Upper lobe of left lung (tissue), 4 donors: Measurements from ENCODE around the gene UBAC1.

ENCODE experiments used
- CTCF ChIP-seq, 6 experiments: fragments of 450-650 bp in 4 of 6; fragments of 200-600 bp in 2 of 6; sonication (generic) in 2 of 6; IDR thresholded peaks; one replicate each; pipeline ENCODE4 v1.5.1; 2016 to 2019; ENCODE audit warnings: antibody characterized with exemption in 6 of 6
- EP300 ChIP-seq, 4 donors: sonication (generic); formaldehyde crosslinking; IDR thresholded peaks; one replicate each; pipeline ENCODE4 v1.5.1; 2017; ENCODE audit warnings: antibody characterized with exemption in 4 of 4, control low read depth in 2 of 4
- POLR2A ChIP-seq, 4 donors: fragments of 450-650 bp; IDR thresholded peaks; one replicate each; pipeline ENCODE4 v1.5.1; 2016 to 2017; ENCODE audit warnings: antibody characterized with exemption in 4 of 4, mild to moderate bottlenecking in 2 of 4
- POLR2AphosphoS5 ChIP-seq, 2 donors: sonication (generic); formaldehyde crosslinking; IDR thresholded peaks; one replicate each; pipeline ENCODE4 v1.5.1; 2017; ENCODE audit warnings: antibody characterized with exemption in 2 of 2

- no peak for TF ChIP-seq CTCF (IDR thresholded peaks at IDR 0.05)
- TF ChIP-seq POLR2A (IDR thresholded peaks at IDR 0.05): no peak
- no peak for TF ChIP-seq EP300 (IDR thresholded peaks at IDR 0.05)
- TF ChIP-seq POLR2AphosphoS5 (IDR thresholded peaks at IDR 0.05): no peak
Measured at GRCh38 chr9:135950135-135950682, 11.0 kb downstream of the UBAC1 start.
